ENCODE measurements around the gene ZNF397. TPM values are rescaled to one million over a fixed set of nuclear protein-coding genes. Genes with fewer than 3 reads are reported as not detected.

The ZNF397 gene
- total RNA-seq, 2 experiments from 2014 or later: 8.0 to 15.6 TPM

- no TSS peak for BruUV-seq (replicated peaks)
- no peak overlapping the region for H2AFZ ChIP-seq (ENCODE audit: low read length)
These were observed 48.4 kb upstream of the ZNF397 start for GRCh38 chr18:35192415-35192814.

GRCh38 chr18:35193316-35193715, 47.5 kb upstream of the ZNF397 start:
- ChIA-PET POLR2A (interaction anchor here (0.8 kb wide), 1 partner anchor 10 kb away, joined by 4 read pairs; no protein-coding TSS in a partner anchor), CTCF (ENCODE audit: unreplicated experiment) (no interaction called here)
- intact Hi-C loops (cut with micrococcal nuclease; ENCODE audit: unreplicated experiment): no loop called here
- H3K27ac ChIP-seq (ENCODE audit: low read depth, low read length, poor library complexity, severe bottlenecking): no peak overlapping the region
- no peaks in the 10 kb centered on the region for H3K9me3 ChIP-seq (ENCODE audit: low read length)
- no peak overlapping the region for H2AFZ ChIP-seq (ENCODE audit: low read length)
- H3K36me3 ChIP-seq (ENCODE audit: insufficient read depth, low read length): no peaks in the 10 kb centered on the region
- no peak for DNase-seq (ENCODE audit: low spot score)
- no peaks in the 10 kb centered on the region for H3K4me1 ChIP-seq (ENCODE audit: insufficient read depth, low read length, poor library complexity, severe bottlenecking)
- H3K9me2 ChIP-seq (ENCODE audit: insufficient read depth, low read length): no peaks in the 10 kb centered on the region
- no peak overlapping the region for H3K4me2 ChIP-seq (ENCODE audit: low read length)
- BruUV-seq (replicated peaks): no TSS peak
- no peaks in the 10 kb centered on the region for H4K20me1 ChIP-seq (ENCODE audit: insufficient read depth, low read length)
- no peak overlapping the region for H3K4me3 ChIP-seq (ENCODE audit: low read depth, low read length, poor library complexity, severe bottlenecking)
- TF ChIP-seq CTCF (conservative IDR thresholded peaks at IDR 0.05; ENCODE audit: low read length): no peak
- TF ChIP-seq EZH2phosphoT487 (IDR thresholded peaks at IDR 0.05; ENCODE audit: borderline replicate concordance, low read depth, low read length): no peak
- no peaks in the 10 kb centered on the region for H3K79me2 ChIP-seq (ENCODE audit: insufficient read depth, low read depth, low read length)

More at GRCh38 chr18:35192415-35192814, 48.4 kb upstream of the ZNF397 start:
- Histone ChIP-seq H3K4me2 (ENCODE audit: low read length) (no peak overlapping the region), H3K4me3 (ENCODE audit: low read depth, low read length, poor library complexity, severe bottlenecking) (no peak overlapping the region), H3K9me3 (ENCODE audit: low read length) (no peaks in the 10 kb centered on the region), H4K20me1 (ENCODE audit: insufficient read depth, low read length) (no peaks in the 10 kb centered on the region), H3K9me2 (ENCODE audit: insufficient read depth, low read length) (no peaks in the 10 kb centered on the region), H3K36me3 (ENCODE audit: insufficient read depth, low read length) (no peaks in the 10 kb centered on the region), H3K27ac (ENCODE audit: low read depth, low read length, poor library complexity, severe bottlenecking) (no peak overlapping the region), H3K4me1 (ENCODE audit: insufficient read depth, low read length, poor library complexity, severe bottlenecking) (no peaks in the 10 kb centered on the region), H3K79me2 (ENCODE audit: insufficient read depth, low read depth, low read length) (no peaks in the 10 kb centered on the region)
- DNase-seq (ENCODE audit: low spot score): no peak
- TF ChIP-seq CTCF (conservative IDR thresholded peaks at IDR 0.05; ENCODE audit: low read length): no peak
- intact Hi-C loops (cut with micrococcal nuclease; ENCODE audit: unreplicated experiment): no loop called here
- CTCF ChIA-PET (ENCODE audit: unreplicated experiment): no interaction called here
- POLR2A ChIA-PET: no interaction called here

GRCh38 chr18:35197296-35197695, 43.5 kb upstream of the ZNF397 start:
- intact Hi-C loops (cut with micrococcal nuclease; ENCODE audit: unreplicated experiment): no loop called here
- ChIA-PET POLR2A (interaction anchor here (1.8 kb wide), 1 partner anchor 11 kb away, joined by 7 read pairs; no protein-coding TSS in a partner anchor), CTCF (ENCODE audit: unreplicated experiment) (no interaction called here)
- Histone ChIP-seq H4K20me1 (ENCODE audit: insufficient read depth, low read length) (no peaks in the 10 kb centered on the region), H3K4me3 (ENCODE audit: low read depth, low read length, poor library complexity, severe bottlenecking) (no peak overlapping the region), H3K27ac (ENCODE audit: low read depth, low read length, poor library complexity, severe bottlenecking) (no peak overlapping the region), H3K9me2 (ENCODE audit: insufficient read depth, low read length) (no peaks in the 10 kb centered on the region), H3K36me3 (ENCODE audit: insufficient read depth, low read length) (no peaks in the 10 kb centered on the region), H3K9me3 (ENCODE audit: low read length) (no peaks in the 10 kb centered on the region), H3K4me2 (ENCODE audit: low read length) (no peak overlapping the region), H3K79me2 (ENCODE audit: insufficient read depth, low read depth, low read length) (no peaks in the 10 kb centered on the region), H2AFZ (ENCODE audit: low read length) (no peak overlapping the region), H3K4me1 (ENCODE audit: insufficient read depth, low read length, poor library complexity, severe bottlenecking) (no peaks in the 10 kb centered on the region)
- no peak for TF ChIP-seq EZH2phosphoT487 (IDR thresholded peaks at IDR 0.05; ENCODE audit: borderline replicate concordance, low read depth, low read length)
- no peak for TF ChIP-seq CTCF (conservative IDR thresholded peaks at IDR 0.05; ENCODE audit: low read length)
- BruUV-seq (replicated peaks): no TSS peak
- DNase-seq (ENCODE audit: low spot score): no peak

Measured in OCI-LY7 (cell line).